Stimulated activated CD8-positive, alpha-beta memory T cell treated with anti-CD3 and anti-CD28 coated beads, Interleukin-15, amount 100 ng/mL, for 24 hours (primary cell): Measurements from ENCODE around the gene ARL14EP.

Experiments used
- DNase-seq: peaks from one replicate; pipeline ENCODE4 v3.0.0-alpha.2; 2020; ENCODE audit warnings: low read depth

The ARL14EP gene

GRCh38 chr11:30380846-30381245, 57.9 kb downstream of the ARL14EP start:
- DNase-seq: no peak

- no peak for DNase-seq
These were observed 59.0 kb downstream of the ARL14EP start for GRCh38 chr11:30381879-30382278.
